WI38 (cell line): Measurements from ENCODE around the gene RABAC1.

Source experiments
- H3K4me3 ChIP-seq: 2 replicates; pipeline ENCODE4 v1.5.1; 2011; ENCODE audit warnings: low read depth, mild to moderate bottlenecking, control low read depth, low read length
- CTCF ChIP-seq: IDR thresholded peaks from 2 replicates; pipeline ENCODE4 v1.5.1; 2012; ENCODE audit warnings: low read depth, mild to moderate bottlenecking, control low read depth, low read length

Gene RABAC1

GRCh38 chr19:41930322-41930722 is 28.8 kb downstream of the RABAC1 start:
- no peak overlapping the region for H3K4me3 ChIP-seq
- TF ChIP-seq CTCF, result no peak

- no peak for TF ChIP-seq CTCF
- H3K4me3 ChIP-seq, result no peak overlapping the region
These were observed 29.5 kb downstream of the RABAC1 start for GRCh38 chr19:41929536-41930071.

GRCh38 chr19:41928754-41929535 is 30.2 kb downstream of the RABAC1 start:
- no peak for TF ChIP-seq CTCF
- H3K4me3 ChIP-seq, result peak overlapping the region; percentile 46; the same call in 1 of the 2 replicates

GRCh38 chr19:41928221-41928683 is 30.9 kb downstream of the RABAC1 start, which contains the start of gene ERFL:
Gene ERFL, minus strand, starts transcription at chr19:41928449. Its CDS starts 15,530 bp downstream, at chr19:41912919.
- TF ChIP-seq CTCF, result no peak
- peak within 1 kb of the TSS; percentile 46 for H3K4me3 ChIP-seq

GRCh38 chr19:41927497-41928192 is 31.5 kb downstream of the RABAC1 start:
- TF ChIP-seq CTCF, result no peak
- peak overlapping the region; percentile 46 for H3K4me3 ChIP-seq

- no peak overlapping the region for H3K4me3 ChIP-seq
- TF ChIP-seq CTCF, result no peak
These were observed 32.2 kb downstream of the RABAC1 start for GRCh38 chr19:41926763-41927496.
